Activated naive CD4-positive, alpha-beta T cell treated with Interleukin-2 at 50 U/mL for 16 hours (primary cell): ENCODE results near the gene UGT1A4.
"Not testable (repeated sequence)": the region's sequence is repeated elsewhere in the genome, so short reads cannot be mapped to it uniquely, and the experiment has no call there.

Experiments
- DNase-seq: peaks from one replicate; pipeline ENCODE4 v3.0.0-alpha.2; 2020

UGT1A4 gene

GRCh38 chr2:233751212-233752009 is 32.9 kb downstream of the UGT1A4 start:
- DNase-seq = not testable (repeated sequence)

GRCh38 chr2:233754872-233755611 is 36.5 kb downstream of the UGT1A4 start:
- no peak for DNase-seq

GRCh38 chr2:233756429-233757081 is 38.0 kb downstream of the UGT1A4 start:
- no peak for DNase-seq

GRCh38 chr2:233758141-233758540 is 39.6 kb downstream of the UGT1A4 start:
- DNase-seq = no peak

GRCh38 chr2:233758849-233759248 is 40.3 kb downstream of the UGT1A4 start:
- DNase-seq = no peak

GRCh38 chr2:233760043-233760442 is 41.5 kb downstream of the UGT1A4 start, which contains the start of gene UGT1A1:
TSS of gene UGT1A1 (plus strand) at chr2:233760270. CDS start at chr2:233760288, 18 bp downstream.
- no peak for DNase-seq

GRCh38 chr2:233761040-233761769 is 42.7 kb downstream of the UGT1A4 start:
- DNase-seq = no peak

- no peak for DNase-seq
Observed at GRCh38 chr2:233764264-233764663, 45.7 kb downstream of the UGT1A4 start.

- DNase-seq = no peak
Observed at GRCh38 chr2:233764761-233765160, 46.2 kb downstream of the UGT1A4 start.

- DNase-seq = no peak
Observed at GRCh38 chr2:233766416-233766815, 47.9 kb downstream of the UGT1A4 start.

GRCh38 chr2:233768076-233768475 is 49.5 kb downstream of the UGT1A4 start:
- DNase-seq = no peak

- DNase-seq = no peak
Observed at GRCh38 chr2:233769260-233769659, 50.7 kb downstream of the UGT1A4 start.

- DNase-seq = no peak
Observed at GRCh38 chr2:233772153-233772552, 53.6 kb downstream of the UGT1A4 start.

- no peak for DNase-seq
Observed at GRCh38 chr2:233772583-233772982, 54.0 kb downstream of the UGT1A4 start.

- DNase-seq = no peak
Observed at GRCh38 chr2:233773854-233774253, 55.3 kb downstream of the UGT1A4 start.

- DNase-seq = no peak
Observed at GRCh38 chr2:233775414-233775813, 56.9 kb downstream of the UGT1A4 start.

GRCh38 chr2:233778030-233778429 is 59.5 kb downstream of the UGT1A4 start, which contains the start of gene MROH2A:
TSS of gene MROH2A (plus strand) at chr2:233778330. CDS start at chr2:233779359, 1,029 bp downstream.
- no peak for DNase-seq

GRCh38 chr2:233779722-233780121 is 61.2 kb downstream of the UGT1A4 start:
- DNase-seq = no peak

- no peak for DNase-seq
Observed at GRCh38 chr2:233780771-233781170, 62.2 kb downstream of the UGT1A4 start.

GRCh38 chr2:233789554-233789953 is 71.0 kb downstream of the UGT1A4 start:
- DNase-seq = no peak

- no peak for DNase-seq
Observed at GRCh38 chr2:233791151-233791882, 72.8 kb downstream of the UGT1A4 start.

- DNase-seq = no peak
Observed at GRCh38 chr2:233791883-233792329, 73.4 kb downstream of the UGT1A4 start.
